ENCODE data around the gene TAS1R1. TPM values are rescaled to one million over a fixed set of nuclear protein-coding genes. Genes with fewer than 3 reads are reported as not detected.
A peak's percentile ranks its signal among the peaks of the same experiment; 100 is the strongest.

TAS1R1 gene
- total and polyA plus RNA-seq, 4 experiments from 2014 or later = not detected

DNA sequence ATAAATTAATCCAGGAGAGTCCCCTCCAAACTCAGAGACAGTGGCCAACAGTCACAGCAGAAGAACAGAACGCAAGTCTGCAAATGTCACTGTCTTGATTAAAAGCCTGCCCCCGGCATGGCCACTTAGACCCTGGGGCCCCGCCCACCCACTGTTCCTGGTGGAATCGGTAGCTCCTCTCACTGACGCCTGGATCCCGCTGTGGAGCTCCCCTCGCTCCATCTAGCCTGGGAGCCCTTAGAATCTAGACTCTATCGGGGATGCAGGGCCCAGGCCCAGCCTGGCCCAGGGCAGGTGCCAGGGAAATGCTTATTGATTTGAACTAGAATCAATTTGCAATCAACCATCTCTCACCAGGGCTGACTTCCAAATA, 42.2 kb upstream of the TAS1R1 start:
- H3K36me3 ChIP-seq (ENCODE audit: insufficient read depth, low read length) = no peaks in the 10 kb centered on the region
- intact Hi-C loops (cut with micrococcal nuclease) = no loop called here
- no peaks in the 10 kb centered on the region for H3K27me3 ChIP-seq (ENCODE audit: insufficient read depth, low read length)
- H3K4me3 Mint-ChIP-seq = no peak overlapping the region
- H3K36me3 Mint-ChIP-seq = no peaks in the 10 kb centered on the region
- no peak overlapping the region for H3K4me3 ChIP-seq (ENCODE audit: low read length in 2 of 2)
- CTCF ChIA-PET (ENCODE audit: partially characterized antibody) = interaction anchor here (1.1 kb wide), 1 partner anchor 10 kb away, joined by 3 read pairs; no protein-coding TSS in a partner anchor
- no peaks in the 10 kb centered on the region for H3K9me3 Mint-ChIP-seq
- no peak overlapping the region for H3K27ac Mint-ChIP-seq
- POLR2A ChIA-PET (ENCODE audit: partially characterized antibody) = no interaction called here
- no peak for DNase-seq
- H3K27me3 Mint-ChIP-seq = no peaks in the 10 kb centered on the region
- no peaks in the 10 kb centered on the region for H3K4me1 ChIP-seq (ENCODE audit: insufficient read depth, low read length)
- no peaks in the 10 kb centered on the region for H3K4me1 Mint-ChIP-seq
- no peak overlapping the region for H3K27ac ChIP-seq (ENCODE audit: low read depth, low read length)
- H3K9me3 ChIP-seq (ENCODE audit: control insufficient read depth in 1 of 2, low read length in 2 of 2) = no peaks in the 10 kb centered on the region

DNA sequence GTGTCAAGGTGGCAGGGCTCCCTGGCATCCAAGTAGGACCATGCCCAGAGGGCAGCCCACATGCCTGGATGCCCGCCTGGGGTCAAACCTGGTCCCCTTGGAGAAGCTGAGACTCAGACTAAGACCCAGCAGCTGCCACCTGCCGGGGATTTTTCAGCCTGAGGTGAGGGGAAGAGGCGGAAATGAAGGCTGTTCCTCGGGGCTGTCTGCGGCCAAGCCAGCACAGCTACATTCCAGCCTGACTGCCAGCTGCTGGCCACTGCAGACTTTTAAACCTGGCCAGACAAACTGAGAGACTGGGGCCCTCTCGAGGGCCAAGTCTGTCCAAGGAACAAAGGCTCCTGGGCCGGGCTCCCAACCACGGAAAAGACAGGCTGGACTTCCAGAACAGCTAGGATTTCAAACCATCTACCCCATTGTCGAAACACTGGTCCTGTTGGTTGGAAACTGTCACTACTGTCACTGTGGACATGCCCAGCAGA, 41.7 kb upstream of the TAS1R1 start:
- Histone ChIP-seq H3K4me1 (ENCODE audit: insufficient read depth, low read length) (no peaks in the 10 kb centered on the region), H3K4me3 (ENCODE audit: low read length in 2 of 2) (no peak overlapping the region), H3K36me3 (ENCODE audit: insufficient read depth, low read length) (no peaks in the 10 kb centered on the region), H3K9me3 (ENCODE audit: control insufficient read depth in 1 of 2, low read length in 2 of 2) (no peaks in the 10 kb centered on the region), H3K27ac (ENCODE audit: low read depth, low read length) (no peak overlapping the region), H3K27me3 (ENCODE audit: insufficient read depth, low read length) (no peaks in the 10 kb centered on the region)
- no peak for DNase-seq
- no peak overlapping the region for H3K27ac Mint-ChIP-seq
- intact Hi-C loops (cut with micrococcal nuclease) = no loop called here
- ChIA-PET POLR2A (ENCODE audit: partially characterized antibody) (no interaction called here), CTCF (ENCODE audit: partially characterized antibody) (interaction anchor here (0.8 to 1.1 kb wide), 2 partner anchors 10 to 24 kb away, joined by 3 to 4 read pairs; no protein-coding TSS in a partner anchor)
- no peaks in the 10 kb centered on the region for H3K36me3 Mint-ChIP-seq
- H3K9me3 Mint-ChIP-seq = no peaks in the 10 kb centered on the region
- H3K4me3 Mint-ChIP-seq = no peak overlapping the region
- H3K27me3 Mint-ChIP-seq = no peaks in the 10 kb centered on the region
- H3K4me1 Mint-ChIP-seq = no peaks in the 10 kb centered on the region

DNA sequence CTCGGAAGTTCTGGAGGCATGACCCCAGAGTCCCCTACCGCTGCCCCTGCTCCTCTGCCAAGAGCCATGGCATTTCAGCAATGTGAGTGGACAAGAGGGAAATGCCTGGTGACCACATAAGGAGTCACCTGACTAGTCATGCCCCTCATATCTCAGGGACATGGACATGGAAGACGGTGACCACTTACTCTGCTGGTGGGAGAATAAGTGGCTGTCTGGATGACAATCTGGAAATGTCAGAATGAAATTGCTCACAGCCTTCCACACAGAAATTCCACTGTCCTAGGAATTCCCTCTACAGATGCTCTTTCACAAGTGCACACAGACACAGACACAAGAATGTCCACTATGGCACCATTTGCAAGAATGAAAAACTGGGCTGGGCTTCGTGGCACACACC, 39.3 kb upstream of the TAS1R1 start:
- no peak overlapping the region for H3K4me3 ChIP-seq (ENCODE audit: low read length in 2 of 2)
- no peaks in the 10 kb centered on the region for H3K27me3 ChIP-seq (ENCODE audit: insufficient read depth, low read length)
- no peaks in the 10 kb centered on the region for H3K4me1 ChIP-seq (ENCODE audit: insufficient read depth, low read length)
- H3K27ac ChIP-seq (ENCODE audit: low read depth, low read length) = no peak overlapping the region
- intact Hi-C loops (cut with micrococcal nuclease) = no loop called here
- H3K4me3 Mint-ChIP-seq = no peak overlapping the region
- no peaks in the 10 kb centered on the region for H3K9me3 ChIP-seq (ENCODE audit: control insufficient read depth in 1 of 2, low read length in 2 of 2)
- H3K27me3 Mint-ChIP-seq = no peaks in the 10 kb centered on the region
- DNase-seq = no peak
- ChIA-PET CTCF (ENCODE audit: partially characterized antibody) (no interaction called here), POLR2A (ENCODE audit: partially characterized antibody) (no interaction called here)
- no peaks in the 10 kb centered on the region for H3K36me3 ChIP-seq (ENCODE audit: insufficient read depth, low read length)
- no peaks in the 10 kb centered on the region for H3K36me3 Mint-ChIP-seq
- H3K9me3 Mint-ChIP-seq = no peaks in the 10 kb centered on the region
- no peaks in the 10 kb centered on the region for H3K4me1 Mint-ChIP-seq
- no peak overlapping the region for H3K27ac Mint-ChIP-seq

DNA sequence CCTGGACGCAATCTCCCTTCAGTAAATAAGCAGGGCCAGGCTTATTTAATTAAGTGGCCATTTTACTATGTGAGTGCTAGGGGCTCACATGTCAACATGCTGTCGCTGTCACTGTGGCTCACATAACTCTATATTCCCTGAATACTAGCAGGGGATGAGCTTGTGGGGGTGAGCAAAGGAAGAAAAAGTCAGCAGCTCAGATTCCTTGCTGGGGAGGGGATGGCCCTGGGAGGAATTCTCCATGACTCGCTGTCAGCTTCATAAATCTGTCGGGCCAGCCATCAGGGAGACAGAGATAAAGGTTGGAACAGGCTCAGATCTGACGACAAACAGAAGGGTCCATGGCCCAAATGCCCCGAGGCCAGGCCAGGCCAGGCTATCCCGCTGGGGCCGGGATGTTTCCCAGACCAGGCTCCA, 37.7 kb upstream of the TAS1R1 start:
- Histone ChIP-seq H3K4me1 (ENCODE audit: insufficient read depth, low read length) (no peaks in the 10 kb centered on the region), H3K36me3 (ENCODE audit: insufficient read depth, low read length) (no peaks in the 10 kb centered on the region), H3K27me3 (ENCODE audit: insufficient read depth, low read length) (no peaks in the 10 kb centered on the region), H3K9me3 (ENCODE audit: control insufficient read depth in 1 of 2, low read length in 2 of 2) (no peaks in the 10 kb centered on the region), H3K27ac (ENCODE audit: low read depth, low read length) (no peak overlapping the region), H3K4me3 (ENCODE audit: low read length in 2 of 2) (no peak overlapping the region)
- no peak for DNase-seq
- no peaks in the 10 kb centered on the region for H3K36me3 Mint-ChIP-seq
- no peaks in the 10 kb centered on the region for H3K4me1 Mint-ChIP-seq
- intact Hi-C loops (cut with micrococcal nuclease) = no loop called here
- POLR2A ChIA-PET (ENCODE audit: partially characterized antibody) = no interaction called here
- no peaks in the 10 kb centered on the region for H3K27me3 Mint-ChIP-seq
- CTCF ChIA-PET (ENCODE audit: partially characterized antibody) = interaction anchor here (0.7 kb wide), 1 partner anchor 36 kb away, joined by 3 read pairs; no protein-coding TSS in a partner anchor
- H3K9me3 Mint-ChIP-seq = no peaks in the 10 kb centered on the region
- H3K4me3 Mint-ChIP-seq = no peak overlapping the region
- H3K27ac Mint-ChIP-seq = no peak overlapping the region

DNA sequence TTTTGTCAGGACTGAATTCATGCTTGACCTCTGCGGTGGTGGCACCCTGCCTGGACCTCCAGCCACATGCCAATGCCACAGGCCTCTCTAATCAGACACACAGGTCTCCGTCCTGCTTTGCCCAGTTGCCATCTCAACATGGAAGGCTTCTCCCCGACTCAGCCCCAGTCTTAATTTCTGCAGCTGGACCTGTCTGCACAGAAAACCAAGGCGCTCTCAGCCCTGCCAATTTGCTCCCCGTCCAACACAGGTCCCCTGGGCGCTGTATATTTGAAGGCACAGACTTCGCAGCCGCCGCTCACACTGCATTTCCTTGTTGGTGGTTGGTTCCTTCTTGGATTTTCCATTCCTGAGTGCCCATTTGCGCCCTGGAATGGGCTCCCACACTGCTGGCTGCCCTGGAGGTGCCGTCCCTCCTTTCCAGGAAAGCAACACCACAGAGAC, 35.6 kb upstream of the TAS1R1 start:
- H3K4me1 ChIP-seq (ENCODE audit: insufficient read depth, low read length) = no peaks in the 10 kb centered on the region
- ChIA-PET POLR2A (ENCODE audit: partially characterized antibody) (interaction anchor here (0.6 kb wide), 1 partner anchor 122 kb away, joined by 3 read pairs; no protein-coding TSS in a partner anchor), CTCF (ENCODE audit: partially characterized antibody) (no interaction called here)
- Mint-ChIP-seq H3K9me3 (no peaks in the 10 kb centered on the region), H3K4me1 (peaks cover 0 to 4% (median 2%) of the 10 kb centered on the region in 4 donors), H3K27me3 (no peaks in the 10 kb centered on the region), H3K36me3 (peaks cover 9 to 12% of the 10 kb centered on the region in 2 donors), H3K4me3 (no peak overlapping the region), H3K27ac (peak overlapping the region in 3 of 7 donors; percentile 23 to 67 (median 43))
- H3K27ac ChIP-seq (ENCODE audit: low read depth, low read length) = no peak overlapping the region
- H3K36me3 ChIP-seq (ENCODE audit: insufficient read depth, low read length) = no peaks in the 10 kb centered on the region
- H3K9me3 ChIP-seq (ENCODE audit: control insufficient read depth in 1 of 2, low read length in 2 of 2) = no peaks in the 10 kb centered on the region
- DNase-seq = no peak
- intact Hi-C loops (cut with micrococcal nuclease) = no loop called here
- no peaks in the 10 kb centered on the region for H3K27me3 ChIP-seq (ENCODE audit: insufficient read depth, low read length)
- no peak overlapping the region for H3K4me3 ChIP-seq (ENCODE audit: low read length in 2 of 2)

DNA sequence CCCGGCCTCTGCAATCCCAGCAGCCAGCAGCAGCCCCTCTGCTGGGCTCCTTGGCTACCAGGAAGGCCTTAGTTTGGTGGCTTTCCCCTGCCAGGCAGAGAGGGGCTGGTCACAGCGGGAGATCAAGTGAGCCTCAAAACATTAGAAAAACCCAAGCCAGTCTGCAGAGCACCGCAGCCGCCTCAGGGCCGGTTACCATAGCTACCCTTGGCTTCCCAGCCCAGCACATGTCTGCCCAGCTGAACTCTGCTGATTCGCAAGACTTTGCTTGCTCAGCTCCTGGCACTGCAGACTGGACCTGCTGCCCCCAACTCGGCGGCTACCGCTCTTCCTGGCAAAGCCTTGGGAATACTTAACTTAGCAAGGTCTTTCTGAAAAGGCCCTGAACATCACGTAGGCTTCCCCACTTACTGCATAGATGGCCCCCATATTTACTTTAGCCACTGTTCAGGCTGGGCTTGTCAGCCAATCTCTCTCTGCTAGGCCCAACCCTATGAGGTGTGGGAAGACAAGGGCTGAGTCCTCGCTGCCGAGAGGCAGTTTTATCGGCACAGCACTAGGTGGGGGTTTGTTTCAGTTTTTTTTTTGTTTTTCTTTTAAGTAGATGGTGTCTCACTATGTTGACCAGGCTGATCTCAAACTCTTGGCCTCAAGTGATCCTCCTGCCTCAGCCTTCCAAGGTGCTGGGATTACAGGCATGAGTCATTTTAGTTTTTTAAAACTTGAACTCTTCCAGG, 35.0 kb upstream of the TAS1R1 start:
- Histone ChIP-seq H3K4me1 (ENCODE audit: insufficient read depth, low read length) (no peaks in the 10 kb centered on the region), H3K27ac (ENCODE audit: low read depth, low read length) (no peak overlapping the region), H3K36me3 (ENCODE audit: insufficient read depth, low read length) (peaks cover 1% of the 10 kb centered on the region), H3K4me3 (ENCODE audit: low read length in 2 of 2) (no peak overlapping the region), H3K9me3 (ENCODE audit: control insufficient read depth in 1 of 2, low read length in 2 of 2) (no peaks in the 10 kb centered on the region), H3K27me3 (ENCODE audit: insufficient read depth, low read length) (no peaks in the 10 kb centered on the region)
- Mint-ChIP-seq H3K27ac (peak overlapping the region in 4 of 7 donors; percentile 15 to 81 (median 42)), H3K36me3 (peaks cover 9 to 13% of the 10 kb centered on the region in 2 donors), H3K9me3 (no peaks in the 10 kb centered on the region), H3K27me3 (no peaks in the 10 kb centered on the region), H3K4me1 (peaks cover 0 to 4% (median 2%) of the 10 kb centered on the region in 4 donors), H3K4me3 (no peak overlapping the region)
- no peak for DNase-seq
- intact Hi-C loops (cut with micrococcal nuclease) = no loop called here
- ChIA-PET CTCF (ENCODE audit: partially characterized antibody) (interaction anchor here (1.7 to 4.2 kb wide), 2 partner anchors 29 to 34 kb away, joined by 6 to 19 read pairs; partner anchors contain the start of gene PLEKHG5), POLR2A (ENCODE audit: partially characterized antibody) (interaction anchor here (0.6 kb wide), 1 partner anchor 121 kb away, joined by 3 read pairs; no protein-coding TSS in a partner anchor)

DNA sequence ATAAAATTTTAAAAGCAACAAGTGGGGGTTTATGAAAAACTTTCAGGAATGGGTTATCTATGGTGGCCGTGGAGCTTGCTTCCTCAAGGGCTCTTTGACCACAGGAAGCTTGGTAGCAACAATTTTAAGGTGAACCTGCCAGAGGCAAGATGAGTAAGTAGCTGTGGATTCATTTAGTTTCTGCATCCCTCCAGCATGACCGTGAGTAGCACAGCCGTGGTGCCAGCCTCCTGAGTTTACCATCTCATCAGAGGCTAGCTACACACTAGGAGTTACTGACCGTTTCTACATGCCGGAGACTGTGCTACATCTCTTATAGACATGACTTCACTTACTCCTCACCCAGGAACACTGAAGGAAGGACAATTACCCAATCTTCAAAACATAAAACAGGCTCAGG, 33.6 kb upstream of the TAS1R1 start:
- peak overlapping the region in 6 of 7 donors; percentile 8 to 64 (median 36) for H3K27ac Mint-ChIP-seq
- CTCF ChIA-PET (ENCODE audit: partially characterized antibody) = interaction anchor here (0.7 to 5.1 kb wide), 8 partner anchors 13 to 125 kb away, joined by 3 to 34 read pairs (median 5); partner anchors contain the start of genes NOL9, PLEKHG5 and TAS1R1
- intact Hi-C loops (cut with micrococcal nuclease) = no loop called here

More for the DNA sequence above, 33.6 kb upstream of the TAS1R1 start:
- Histone ChIP-seq H3K4me3 (ENCODE audit: low read length in 2 of 2) (no peak overlapping the region), H3K4me1 (ENCODE audit: insufficient read depth, low read length) (no peaks in the 10 kb centered on the region), H3K27me3 (ENCODE audit: insufficient read depth, low read length) (no peaks in the 10 kb centered on the region), H3K9me3 (ENCODE audit: control insufficient read depth in 1 of 2, low read length in 2 of 2) (no peaks in the 10 kb centered on the region), H3K36me3 (ENCODE audit: insufficient read depth, low read length) (peaks cover 15% of the 10 kb centered on the region), H3K27ac (ENCODE audit: low read depth, low read length) (no peak overlapping the region)
- Mint-ChIP-seq H3K4me1 (peaks cover 0 to 4% (median 2%) of the 10 kb centered on the region in 4 donors), H3K27me3 (no peaks in the 10 kb centered on the region), H3K9me3 (no peaks in the 10 kb centered on the region), H3K4me3 (no peak overlapping the region), H3K36me3 (peaks cover 21 to 27% of the 10 kb centered on the region in 2 donors)
- POLR2A ChIA-PET (ENCODE audit: partially characterized antibody) = interaction anchor here (0.7 to 1.2 kb wide), 2 partner anchors 33 to 82 kb away, joined by 3 to 5 read pairs; partner anchors contain the start of genes KLHL21, NOL9 and TAS1R1
- no peak for DNase-seq
